Measurements from ENCODE around the gene EXOSC2.

GRCh38 chr9:130732136-130732535 lies 38.6 kb downstream of the EXOSC2 start:
- TF ChIP-seq, protein P1, sequence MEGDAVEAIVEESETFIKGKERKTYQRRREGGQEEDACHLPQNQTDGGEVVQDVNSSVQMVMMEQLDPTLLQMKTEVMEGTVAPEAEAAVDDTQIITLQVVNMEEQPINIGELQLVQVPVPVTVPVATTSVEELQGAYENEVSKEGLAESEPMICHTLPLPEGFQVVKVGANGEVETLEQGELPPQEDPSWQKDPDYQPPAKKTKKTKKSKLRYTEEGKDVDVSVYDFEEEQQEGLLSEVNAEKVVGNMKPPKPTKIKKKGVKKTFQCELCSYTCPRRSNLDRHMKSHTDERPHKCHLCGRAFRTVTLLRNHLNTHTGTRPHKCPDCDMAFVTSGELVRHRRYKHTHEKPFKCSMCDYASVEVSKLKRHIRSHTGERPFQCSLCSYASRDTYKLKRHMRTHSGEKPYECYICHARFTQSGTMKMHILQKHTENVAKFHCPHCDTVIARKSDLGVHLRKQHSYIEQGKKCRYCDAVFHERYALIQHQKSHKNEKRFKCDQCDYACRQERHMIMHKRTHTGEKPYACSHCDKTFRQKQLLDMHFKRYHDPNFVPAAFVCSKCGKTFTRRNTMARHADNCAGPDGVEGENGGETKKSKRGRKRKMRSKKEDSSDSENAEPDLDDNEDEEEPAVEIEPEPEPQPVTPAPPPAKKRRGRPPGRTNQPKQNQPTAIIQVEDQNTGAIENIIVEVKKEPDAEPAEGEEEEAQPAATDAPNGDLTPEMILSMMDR (conservative IDR thresholded peaks at IDR 0.05; ENCODE audit: low read depth, low read length): peak; percentile 22; the same call in 1 of the 2 replicates
- TF ChIP-seq POLR2A (IDR thresholded peaks at IDR 0.05; ENCODE audit: low read depth, low read length): no peak
- TF ChIP-seq CEBPB (IDR thresholded peaks at IDR 0.05; ENCODE audit: low read depth, low read length): no peak
